Loucy (cell line): ENCODE results near the gene SCD.

Experiments used
- EZH2phosphoT487 ChIP-seq: fragments of 200-600 bp; IDR thresholded peaks from 2 replicates; pipeline ENCODE4 v1.6.1; 2018; ENCODE audit warnings: antibody characterized with exemption, mild to moderate bottlenecking, moderate library complexity, borderline replicate concordance
- TF ChIP-seq, protein P1 (sequence below): fragments of 200-600 bp; sonication (generic); conservative IDR thresholded peaks from 2 replicates; pipeline ENCODE4 v1.5.1; 2014; ENCODE audit warnings: mild to moderate bottlenecking, antibody characterized with exemption, low read length

DNA sequence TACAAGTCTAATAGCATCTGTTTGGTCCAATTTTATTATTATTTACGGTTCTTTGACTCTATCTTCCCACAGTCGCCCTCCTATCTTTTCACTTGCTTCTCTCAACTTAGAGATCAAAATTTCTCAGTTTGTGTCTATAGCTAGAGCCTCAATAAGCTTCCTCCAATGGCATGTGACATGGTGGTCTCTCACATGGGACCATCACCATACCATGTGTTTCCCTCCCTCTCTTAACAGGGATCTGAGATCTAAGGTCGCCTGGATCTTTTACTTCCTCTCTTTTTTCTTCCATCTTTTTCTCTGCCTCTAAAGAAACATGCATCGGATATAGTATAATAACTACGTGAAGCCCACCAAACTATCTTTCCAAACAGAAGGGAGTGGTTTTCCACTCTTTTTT lies 18.8 kb upstream of the SCD start:
- TF ChIP-seq, protein P1, sequence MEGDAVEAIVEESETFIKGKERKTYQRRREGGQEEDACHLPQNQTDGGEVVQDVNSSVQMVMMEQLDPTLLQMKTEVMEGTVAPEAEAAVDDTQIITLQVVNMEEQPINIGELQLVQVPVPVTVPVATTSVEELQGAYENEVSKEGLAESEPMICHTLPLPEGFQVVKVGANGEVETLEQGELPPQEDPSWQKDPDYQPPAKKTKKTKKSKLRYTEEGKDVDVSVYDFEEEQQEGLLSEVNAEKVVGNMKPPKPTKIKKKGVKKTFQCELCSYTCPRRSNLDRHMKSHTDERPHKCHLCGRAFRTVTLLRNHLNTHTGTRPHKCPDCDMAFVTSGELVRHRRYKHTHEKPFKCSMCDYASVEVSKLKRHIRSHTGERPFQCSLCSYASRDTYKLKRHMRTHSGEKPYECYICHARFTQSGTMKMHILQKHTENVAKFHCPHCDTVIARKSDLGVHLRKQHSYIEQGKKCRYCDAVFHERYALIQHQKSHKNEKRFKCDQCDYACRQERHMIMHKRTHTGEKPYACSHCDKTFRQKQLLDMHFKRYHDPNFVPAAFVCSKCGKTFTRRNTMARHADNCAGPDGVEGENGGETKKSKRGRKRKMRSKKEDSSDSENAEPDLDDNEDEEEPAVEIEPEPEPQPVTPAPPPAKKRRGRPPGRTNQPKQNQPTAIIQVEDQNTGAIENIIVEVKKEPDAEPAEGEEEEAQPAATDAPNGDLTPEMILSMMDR, result no peak
- TF ChIP-seq EZH2phosphoT487, result no peak
